LNCaP clone FGC (cell line): ENCODE data around the gene INTS12.
"Not testable (repeated sequence)": the region's sequence is repeated elsewhere in the genome, so short reads cannot be mapped to it uniquely, and the experiment has no call there.

ENCODE experiments used
- DNase-seq: peaks from one replicate; pipeline ENCODE4 v3.0.0-alpha.2; 2011; ENCODE audit warnings: low read depth
- H3K4me3 ChIP-seq: 2 replicates; pipeline ENCODE4 v1.5.1; 2011; ENCODE audit warnings: mild to moderate bottlenecking, low read depth, low read length, control low read depth
- TF ChIP-seq, protein P1 (sequence below): IDR thresholded peaks from 2 replicates; pipeline ENCODE4 v1.5.1; 2012; ENCODE audit warnings: mild to moderate bottlenecking; ENCODE audit not compliant: control insufficient read depth, insufficient read depth; ENCODE audit errors: extremely low read depth

The INTS12 gene

DNA sequence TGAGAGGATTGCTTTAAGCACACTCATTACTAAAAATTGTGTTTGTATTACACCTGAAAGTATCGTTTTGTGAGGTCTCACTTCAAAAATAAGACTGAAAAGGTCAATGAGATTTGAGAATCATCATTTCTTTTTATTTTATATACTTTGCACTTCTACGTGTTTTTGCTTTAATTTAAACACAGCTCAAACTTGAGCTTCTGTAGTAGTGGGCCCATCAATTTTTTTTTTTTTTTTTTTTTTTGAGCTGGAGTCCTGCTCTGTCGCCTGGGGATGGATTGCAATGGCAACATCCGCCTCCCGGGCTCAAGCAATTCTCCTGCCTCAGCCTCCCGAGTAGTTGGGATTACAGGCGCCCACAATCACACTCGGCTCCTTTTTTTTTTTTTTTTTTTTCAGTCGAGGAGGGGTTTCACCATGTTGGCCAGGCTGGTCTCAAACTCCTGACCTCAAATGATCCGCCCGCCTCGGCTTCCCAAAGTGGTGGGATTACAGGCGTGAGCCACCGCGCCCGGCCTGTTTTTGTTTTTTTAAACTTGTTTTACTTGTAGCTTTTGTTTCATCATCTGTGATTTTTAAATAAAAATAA, 1.6 kb upstream of the INTS12 start:
- peak overlapping the region; percentile 83 for H3K4me3 ChIP-seq
- DNase-seq, result no peak
- TF ChIP-seq, protein P1, sequence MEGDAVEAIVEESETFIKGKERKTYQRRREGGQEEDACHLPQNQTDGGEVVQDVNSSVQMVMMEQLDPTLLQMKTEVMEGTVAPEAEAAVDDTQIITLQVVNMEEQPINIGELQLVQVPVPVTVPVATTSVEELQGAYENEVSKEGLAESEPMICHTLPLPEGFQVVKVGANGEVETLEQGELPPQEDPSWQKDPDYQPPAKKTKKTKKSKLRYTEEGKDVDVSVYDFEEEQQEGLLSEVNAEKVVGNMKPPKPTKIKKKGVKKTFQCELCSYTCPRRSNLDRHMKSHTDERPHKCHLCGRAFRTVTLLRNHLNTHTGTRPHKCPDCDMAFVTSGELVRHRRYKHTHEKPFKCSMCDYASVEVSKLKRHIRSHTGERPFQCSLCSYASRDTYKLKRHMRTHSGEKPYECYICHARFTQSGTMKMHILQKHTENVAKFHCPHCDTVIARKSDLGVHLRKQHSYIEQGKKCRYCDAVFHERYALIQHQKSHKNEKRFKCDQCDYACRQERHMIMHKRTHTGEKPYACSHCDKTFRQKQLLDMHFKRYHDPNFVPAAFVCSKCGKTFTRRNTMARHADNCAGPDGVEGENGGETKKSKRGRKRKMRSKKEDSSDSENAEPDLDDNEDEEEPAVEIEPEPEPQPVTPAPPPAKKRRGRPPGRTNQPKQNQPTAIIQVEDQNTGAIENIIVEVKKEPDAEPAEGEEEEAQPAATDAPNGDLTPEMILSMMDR, result no peak

- no peak for DNase-seq
- TF ChIP-seq, protein P1, result no peak
Observed at GRCh38 chr4:105709081-105709450, 577 bp upstream of the INTS12 start.

GRCh38 chr4:105707782-105708180, 708 bp downstream of the INTS12 start:
- no peak for DNase-seq
- peak overlapping the region; percentile 83 for H3K4me3 ChIP-seq
- TF ChIP-seq, protein P1, result no peak

More at GRCh38 chr4:105709081-105709450, 577 bp upstream of the INTS12 start:
- H3K4me3 ChIP-seq, result peak overlapping the region; percentile 83

GRCh38 chr4:105698607-105699006, 9.9 kb downstream of the INTS12 start:
- TF ChIP-seq, protein P1, result no peak
- no peak for DNase-seq
- H3K4me3 ChIP-seq, result no peak overlapping the region

DNA sequence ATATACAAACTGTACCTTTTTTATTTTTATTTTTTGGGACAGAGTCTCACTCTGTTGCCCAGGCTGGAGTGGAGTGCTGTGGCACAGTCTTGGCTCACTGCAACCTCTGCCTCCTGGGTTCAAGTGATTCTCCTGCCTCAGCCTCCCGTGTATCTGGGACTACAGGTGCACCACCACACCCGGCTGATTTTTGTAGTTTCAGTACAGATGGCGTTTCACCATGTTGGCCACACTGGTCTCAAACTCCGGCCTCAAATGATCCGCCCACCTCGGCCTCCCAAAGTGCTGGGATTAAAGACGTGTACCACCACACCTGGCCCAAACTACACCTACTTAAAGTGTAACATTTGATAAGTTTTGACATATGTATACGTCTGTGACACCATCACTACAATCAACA, 12.7 kb downstream of the INTS12 start:
- not testable (repeated sequence) for DNase-seq

DNA sequence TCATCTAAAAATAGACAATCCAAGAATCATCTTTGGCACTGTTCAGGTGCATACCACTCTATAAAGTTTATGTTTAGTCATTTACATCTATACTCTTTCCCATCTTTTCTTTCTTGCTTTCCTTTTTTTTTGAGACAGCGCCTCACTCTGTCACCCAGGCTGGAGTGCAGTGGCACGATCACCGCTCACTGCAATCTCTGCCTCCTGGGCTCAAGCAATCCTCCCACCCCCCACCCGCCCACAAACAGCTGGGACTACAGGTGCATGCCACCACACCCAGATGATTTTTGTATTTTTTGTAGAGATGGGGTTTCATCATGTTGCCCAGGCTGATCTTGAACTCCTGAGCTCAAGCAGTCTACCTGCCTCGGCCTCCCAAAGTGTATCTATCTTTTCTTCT, 13.7 kb downstream of the INTS12 start:
- H3K4me3 ChIP-seq, DNase-seq: not testable (repeated sequence)

More for the DNA sequence above, 12.7 kb downstream of the INTS12 start:
- H3K4me3 ChIP-seq, result not testable (repeated sequence)

DNA sequence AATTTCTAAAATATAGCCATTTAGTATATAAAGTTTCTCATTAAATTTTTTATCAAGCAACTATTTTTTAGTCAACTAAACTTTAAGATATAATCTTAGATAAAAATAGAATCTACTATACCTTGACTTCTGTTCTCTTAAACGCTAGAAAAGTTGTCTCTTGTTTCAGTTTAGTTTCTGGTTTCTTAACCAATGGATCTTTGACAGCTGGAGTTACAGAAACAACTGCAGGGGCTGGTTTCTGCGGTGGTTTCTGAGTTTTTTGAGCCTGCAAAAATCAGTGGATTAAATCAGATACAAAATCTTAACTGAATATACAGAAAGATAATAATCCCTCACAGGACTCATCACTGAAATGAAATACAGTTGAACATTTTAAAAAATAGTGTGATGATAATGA, 21.9 kb downstream of the INTS12 start:
- TF ChIP-seq, protein P1, result no peak
- H3K4me3 ChIP-seq, result no peak overlapping the region
- DNase-seq, result no peak

DNA sequence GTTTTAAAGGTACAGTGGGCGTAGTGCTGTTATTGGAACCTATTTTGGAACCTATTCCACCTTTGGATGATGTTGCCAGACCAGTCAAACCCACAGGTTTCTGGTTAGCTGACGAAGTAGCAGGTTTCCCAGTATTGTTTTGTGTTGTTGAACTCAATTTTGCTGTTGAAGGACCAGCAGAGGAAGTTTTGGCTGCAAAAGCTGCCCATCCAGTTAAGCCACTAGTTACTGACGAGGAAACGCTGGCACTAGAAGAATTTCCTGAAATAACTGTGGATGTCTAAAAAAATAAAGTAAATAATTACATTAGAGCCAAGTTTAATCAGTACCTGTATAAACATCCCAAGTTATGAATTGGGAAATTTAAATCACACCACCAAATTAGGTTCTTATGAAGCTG, 25.5 kb downstream of the INTS12 start:
- H3K4me3 ChIP-seq, result no peak overlapping the region
- DNase-seq, result peak; percentile 97
- TF ChIP-seq, protein P1, result no peak
